ENCODE measurements around the gene IRF2. TPM values are rescaled to one million over a fixed set of nuclear protein-coding genes. Genes with fewer than 3 reads are reported as not detected.
"Not testable (repeated sequence)": the region's sequence is repeated elsewhere in the genome, so short reads cannot be mapped to it uniquely, and the experiment has no call there.

The IRF2 gene
- total RNA-seq, 1 donor from 2014 or later: 35.2 TPM

- no peak for DNase-seq (ENCODE audit: extremely low read depth, low read depth, low spot score)
Observed at GRCh38 chr4:184349283-184350039, 124.9 kb downstream of the IRF2 start.

- no peak for DNase-seq (ENCODE audit: extremely low read depth, low read depth, low spot score)
Observed at GRCh38 chr4:184348311-184349233, 125.8 kb downstream of the IRF2 start.

DNA sequence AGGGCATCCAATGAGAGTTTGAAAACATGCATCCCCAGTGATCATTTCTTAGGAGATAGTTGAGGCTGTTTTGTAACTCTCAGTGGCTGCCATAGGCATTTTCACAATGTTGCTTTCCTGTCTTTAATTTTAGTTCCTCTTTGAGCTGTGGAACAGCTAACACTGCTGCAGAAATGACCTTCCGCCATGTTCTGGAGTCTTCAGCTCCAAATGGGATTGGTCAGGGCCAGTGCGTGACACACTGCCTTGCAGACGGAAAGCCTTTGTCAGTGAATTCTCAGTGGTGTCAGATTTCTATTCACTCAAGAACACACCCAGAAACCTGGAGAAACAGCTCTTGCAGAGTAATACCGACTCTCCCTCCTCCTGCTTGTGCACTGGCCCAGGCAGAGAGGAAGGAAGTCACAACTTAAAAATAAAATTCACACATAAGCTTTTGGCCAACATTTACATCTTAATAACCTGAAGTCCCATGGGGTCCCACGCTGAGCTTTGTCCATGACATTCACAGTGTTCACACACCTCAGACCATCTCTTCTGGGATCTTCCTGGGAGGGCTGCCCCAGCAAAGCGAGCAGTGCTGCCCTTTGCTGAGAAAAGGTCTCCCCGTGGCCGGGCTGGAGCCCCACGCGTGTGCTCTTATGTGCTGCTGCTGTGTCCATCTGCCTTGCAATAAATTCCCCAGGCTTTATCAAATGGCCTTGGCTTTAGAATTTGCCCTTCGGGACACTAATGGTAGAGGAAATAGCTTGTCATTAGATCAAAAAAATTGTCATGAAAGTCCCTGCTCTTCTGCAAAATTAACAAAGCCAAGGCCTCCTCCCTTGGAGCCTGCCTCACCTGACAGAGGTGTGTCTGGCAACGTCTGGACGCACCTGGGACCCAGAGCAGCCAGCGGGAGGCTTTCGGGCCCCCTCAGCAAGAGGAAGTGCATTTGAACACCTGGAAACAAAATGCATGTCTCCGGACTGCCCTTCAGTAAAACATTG, 126.8 kb downstream of the IRF2 start:
- DNase-seq (ENCODE audit: extremely low read depth, low read depth, low spot score): no peak

DNA sequence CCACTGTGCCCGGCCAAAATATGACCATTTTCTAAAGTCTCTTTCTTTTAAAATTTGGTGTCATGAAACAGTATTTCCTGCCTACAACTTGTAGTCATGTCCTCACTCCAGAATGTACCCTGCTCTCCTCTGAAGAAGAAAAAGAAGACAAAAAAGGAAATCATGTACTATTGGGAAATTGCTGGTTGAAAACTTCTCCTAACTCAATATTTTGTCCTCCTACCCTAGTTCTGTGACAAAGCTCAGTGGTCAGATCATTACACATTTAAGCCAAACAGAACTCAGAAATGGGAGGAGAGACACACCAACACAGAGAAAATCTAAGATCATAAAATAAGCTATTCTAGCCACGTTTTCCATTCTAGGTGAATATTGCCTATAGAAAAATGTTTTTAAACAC, 127.7 kb downstream of the IRF2 start:
- no peak for DNase-seq (ENCODE audit: extremely low read depth, low read depth, low spot score)

DNA sequence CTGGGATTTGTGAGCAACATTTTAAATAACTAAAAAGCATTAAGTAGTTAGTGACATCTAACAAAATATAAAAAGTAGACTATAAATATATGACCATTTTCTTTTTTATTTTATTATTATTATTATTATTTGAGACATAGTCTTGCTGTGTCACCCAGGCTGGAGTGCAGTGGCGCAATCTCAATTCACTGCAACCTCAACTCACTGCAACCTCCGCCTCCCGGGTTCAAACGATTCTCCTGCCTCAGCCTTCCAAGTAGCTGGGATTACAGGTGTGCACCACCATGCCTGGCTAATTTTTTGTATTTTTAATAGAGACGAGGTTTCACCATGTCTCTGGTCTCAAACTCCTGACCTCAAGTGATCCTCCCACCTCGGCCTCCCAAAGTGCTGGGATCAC, 128.1 kb downstream of the IRF2 start:
- DNase-seq (ENCODE audit: extremely low read depth, low read depth, low spot score): not testable (repeated sequence)

- no peak for DNase-seq (ENCODE audit: extremely low read depth, low read depth, low spot score)
Observed at GRCh38 chr4:184345573-184345922, 128.8 kb downstream of the IRF2 start.

DNA sequence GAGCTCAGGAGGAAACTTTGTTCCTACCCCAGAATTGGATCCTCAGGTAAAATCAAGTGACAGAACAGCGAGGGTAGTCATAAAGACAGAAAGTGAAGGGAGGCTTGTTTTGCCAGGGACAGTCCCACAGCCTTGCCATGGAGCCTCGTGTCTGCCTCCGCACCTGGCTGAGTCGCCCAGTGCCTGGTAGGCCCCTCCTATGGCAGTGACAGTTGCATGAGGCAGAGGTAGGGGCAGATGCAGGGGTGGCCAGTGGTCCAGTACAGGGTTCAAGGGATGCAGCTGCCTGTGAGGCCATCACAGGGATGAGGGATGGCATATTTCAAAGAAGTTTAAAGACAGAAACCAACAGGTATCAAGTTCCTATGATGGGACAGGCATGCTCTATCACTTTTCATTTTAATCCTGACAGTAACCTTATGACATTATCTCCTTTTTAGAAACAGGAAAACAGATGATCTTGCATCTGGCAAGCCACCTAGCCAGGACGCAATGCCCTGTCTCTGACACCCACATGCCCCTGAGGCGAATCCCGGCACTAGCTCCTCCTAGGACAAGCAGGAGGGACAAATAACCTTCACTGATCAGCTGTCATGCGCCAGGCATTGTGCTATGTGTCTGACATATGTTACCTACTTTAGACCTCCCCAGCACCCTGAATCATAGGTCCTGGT, 129.3 kb downstream of the IRF2 start:
- no peak for DNase-seq (ENCODE audit: extremely low read depth, low read depth, low spot score)

DNA sequence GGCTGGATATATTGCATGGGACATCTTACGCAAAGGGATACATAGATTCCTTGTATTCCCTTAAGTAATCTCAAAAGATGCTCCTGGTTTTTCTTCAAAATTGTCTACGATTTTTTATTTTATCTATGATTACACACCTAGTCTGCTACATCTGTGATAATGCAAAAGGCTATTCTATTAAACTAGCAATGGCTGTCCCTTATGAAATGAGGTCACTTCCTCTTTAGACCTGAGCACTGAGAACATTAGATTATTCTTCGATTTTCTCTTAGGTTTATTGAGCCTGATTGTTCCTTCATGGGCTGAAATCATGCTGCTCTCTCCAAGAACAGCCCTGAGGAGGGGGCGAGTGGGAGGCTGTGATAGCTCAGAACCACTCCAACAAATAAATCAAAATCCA, 129.9 kb downstream of the IRF2 start:
- no peak for DNase-seq (ENCODE audit: extremely low read depth, low read depth, low spot score)

GRCh38 chr4:184343502-184344177, 130.7 kb downstream of the IRF2 start:
- DNase-seq (ENCODE audit: extremely low read depth, low read depth, low spot score): peak; percentile 45

GRCh38 chr4:184342857-184343237, 131.5 kb downstream of the IRF2 start:
- not testable (repeated sequence) for DNase-seq (ENCODE audit: extremely low read depth, low read depth, low spot score)

- no peak for DNase-seq (ENCODE audit: extremely low read depth, low read depth, low spot score)
Observed at GRCh38 chr4:184342167-184342856, 132.0 kb downstream of the IRF2 start.

DNA sequence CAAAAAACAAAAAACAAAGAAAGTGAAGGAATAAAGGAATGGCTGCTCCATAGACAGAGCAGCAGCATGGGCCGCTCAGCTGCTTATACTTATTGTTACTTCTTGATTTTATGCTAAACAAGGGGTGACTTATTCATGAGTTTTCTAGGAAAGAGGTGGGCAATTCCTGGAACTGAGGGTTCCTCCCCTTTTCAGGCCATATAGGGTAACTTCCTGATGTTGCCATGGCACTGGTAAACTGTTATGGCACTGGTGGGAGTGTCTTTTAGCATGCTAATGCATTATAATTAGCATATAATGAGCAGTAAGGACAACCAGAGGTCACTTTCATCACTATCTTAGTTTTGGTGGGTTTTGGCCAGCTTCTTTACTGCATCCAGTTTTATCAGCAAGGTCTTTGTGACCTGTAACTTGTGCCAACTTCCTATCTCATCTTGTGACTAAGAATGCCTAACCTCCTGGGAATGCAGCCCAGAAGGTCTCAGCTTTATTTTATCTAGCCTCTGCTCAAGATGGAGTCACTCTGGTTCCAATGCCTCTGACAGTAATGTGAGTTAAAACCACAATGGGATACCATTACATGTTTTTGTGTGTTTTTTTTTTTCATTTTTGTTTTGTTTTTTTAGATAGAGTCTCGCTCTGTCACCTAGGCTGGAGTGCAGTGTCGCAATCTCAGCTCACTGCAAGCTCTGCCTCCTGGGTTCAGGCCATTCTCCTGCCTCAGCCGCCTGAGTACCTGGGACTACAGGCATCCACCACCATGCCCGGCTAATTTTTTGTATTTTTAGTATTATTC, 134.8 kb downstream of the IRF2 start:
- DNase-seq (ENCODE audit: extremely low read depth, low read depth, low spot score): not testable (repeated sequence)

GRCh38 chr4:184337907-184338306, 136.4 kb downstream of the IRF2 start:
- no peak for DNase-seq (ENCODE audit: extremely low read depth, low read depth, low spot score)

Other genes with a start within 250 kb of the IRF2 start
- 36.4 and 40.6 TPM in 2 replicates for gene CASP3, start 174.9 kb upstream of the IRF2 start, total RNA-seq
- gene PRIMPOL, start 175.2 kb upstream of the IRF2 start, total RNA-seq: 6.0 and 13.2 TPM in 2 replicates